ENCODE results near the gene RSPRY1.

RSPRY1 gene

DNA sequence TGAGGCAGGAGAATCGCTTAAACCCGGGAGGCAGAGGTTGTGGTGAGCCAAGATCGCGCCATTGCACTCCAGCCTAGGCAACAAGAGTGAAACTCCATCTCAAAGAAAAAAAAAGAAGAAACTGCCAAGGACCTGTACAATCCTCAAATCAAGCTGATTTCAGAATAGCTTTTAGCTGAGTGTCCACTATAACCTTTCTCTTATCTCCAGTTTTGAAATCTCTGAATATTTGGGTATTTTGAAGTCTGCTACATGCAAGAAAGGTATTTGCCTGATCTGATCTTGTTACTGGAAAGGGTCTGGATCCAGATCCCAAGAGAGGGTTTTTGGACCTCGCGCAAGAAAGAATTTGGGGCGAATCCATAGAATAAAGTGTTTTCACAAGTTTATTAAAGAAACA, 39.8 kb downstream of the RSPRY1 start:
- DNase-seq: no peak

- no peak for DNase-seq
Observed at GRCh38 chr16:57226701-57227621, 40.8 kb downstream of the RSPRY1 start.

- no peak for DNase-seq
Observed at GRCh38 chr16:57229079-57229478, 43.0 kb downstream of the RSPRY1 start.

- DNase-seq: peak; percentile 40
Observed at GRCh38 chr16:57231821-57232350, 45.8 kb downstream of the RSPRY1 start.

DNA sequence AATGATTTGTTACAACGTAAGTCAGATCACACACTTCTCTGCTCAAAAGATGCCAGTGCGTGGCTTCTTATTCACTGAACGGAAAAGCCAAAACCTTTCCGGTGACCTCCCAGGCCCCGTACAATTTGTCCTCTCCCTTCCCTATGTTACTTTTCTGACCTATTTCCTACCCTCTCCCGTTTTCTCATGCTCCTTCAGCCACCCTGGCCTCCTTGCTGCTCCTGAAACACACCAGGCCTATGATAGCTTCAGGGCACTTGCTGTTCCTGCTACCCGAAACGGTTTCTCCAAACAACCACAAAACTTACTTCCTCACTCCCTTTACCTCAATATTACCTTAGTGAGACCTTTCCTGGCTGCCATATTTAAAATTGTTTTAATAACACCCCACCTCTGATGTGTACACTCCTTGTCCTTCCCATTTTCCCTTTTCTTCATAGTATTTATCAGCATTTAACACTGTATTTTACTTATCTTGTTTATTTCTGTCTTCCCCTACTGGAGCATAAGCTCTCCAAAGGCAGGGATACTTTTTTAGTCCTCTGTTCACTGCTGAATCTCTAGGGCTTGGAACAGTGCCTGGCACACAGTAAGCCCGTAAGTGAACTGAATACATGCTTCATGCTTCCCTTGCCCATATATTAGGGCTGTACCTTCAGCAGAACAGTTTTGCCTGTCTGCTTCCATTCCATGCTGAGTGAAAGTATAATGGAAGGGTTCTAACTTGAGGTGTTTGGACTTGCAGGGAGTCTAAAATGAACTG, 48.0 kb downstream of the RSPRY1 start:
- no peak for DNase-seq

DNA sequence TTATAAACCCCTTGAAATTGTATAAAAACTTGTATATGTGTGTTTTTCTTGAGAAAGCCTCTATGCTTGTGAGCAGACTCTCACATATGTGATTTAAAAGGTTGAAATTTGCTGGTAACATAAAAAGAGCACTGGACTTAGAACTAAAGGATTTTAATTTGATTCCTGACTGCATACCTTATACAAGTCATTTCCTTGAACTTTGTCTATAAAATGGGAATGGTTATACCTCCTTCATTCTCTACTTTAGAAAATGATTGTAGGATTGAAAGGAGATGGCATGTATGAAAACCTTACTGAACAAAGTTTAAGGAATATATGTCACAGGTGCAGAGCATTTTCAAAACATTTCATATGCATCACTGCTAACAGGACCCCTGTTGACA, 48.6 kb downstream of the RSPRY1 start:
- no peak for DNase-seq

DNA sequence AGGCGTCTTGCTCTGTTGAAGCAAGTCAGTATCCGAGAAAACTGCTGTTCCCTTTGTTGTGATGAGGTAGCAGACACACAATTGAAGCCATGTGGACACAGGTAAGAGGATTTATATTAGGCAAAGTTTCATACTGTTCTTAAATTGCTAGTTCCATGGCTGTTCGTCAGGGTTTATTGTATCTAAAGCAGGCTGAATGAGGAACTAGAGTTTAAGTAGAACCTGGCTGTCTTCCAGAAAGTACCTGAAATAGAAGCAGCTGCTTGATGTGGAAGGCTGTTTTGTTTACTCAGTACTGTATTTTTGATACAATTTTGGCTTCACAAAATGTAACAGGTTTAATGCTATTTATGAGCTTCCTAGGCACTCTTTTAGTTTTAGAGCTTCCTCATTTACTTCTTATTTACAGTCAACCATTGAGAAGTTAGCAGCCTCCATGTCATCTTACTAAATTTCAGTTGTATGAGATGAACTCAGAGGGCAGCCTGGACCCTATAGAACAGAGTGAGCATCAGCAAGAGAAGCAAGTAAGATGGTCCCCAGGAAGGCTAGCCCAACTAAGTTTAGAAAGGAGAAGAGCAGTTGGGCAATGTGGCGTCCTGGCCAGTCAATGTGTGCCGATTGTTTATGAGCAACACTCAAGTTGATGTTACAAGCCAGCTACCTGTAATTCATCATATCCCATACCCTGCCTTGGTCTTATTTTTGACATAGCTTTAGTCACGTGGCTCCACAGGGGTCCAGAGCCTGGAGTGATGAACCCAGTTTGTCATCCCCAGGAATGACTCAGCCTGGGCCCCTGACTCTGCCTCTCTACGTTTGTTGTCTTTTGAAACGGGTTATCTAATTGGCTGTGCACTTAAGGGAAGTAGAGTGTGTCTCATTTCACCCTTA, 49.2 kb downstream of the RSPRY1 start:
- DNase-seq: peak; percentile 59

DNA sequence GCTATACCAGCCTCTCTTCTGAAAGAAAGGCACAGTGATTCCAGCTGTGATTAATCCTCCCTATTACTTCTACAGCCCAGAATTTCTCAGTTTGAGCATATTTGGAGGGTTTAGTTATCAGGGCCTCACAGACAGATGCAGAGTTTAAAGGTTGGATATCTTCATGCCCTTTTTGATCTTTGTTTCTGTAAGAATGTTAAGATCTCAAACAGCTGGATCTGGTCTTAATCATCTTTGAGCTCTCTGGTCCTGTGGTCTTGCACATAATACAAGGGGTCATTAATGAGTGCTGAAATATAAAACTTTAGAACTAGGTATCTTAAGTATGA, 49.9 kb downstream of the RSPRY1 start:
- no peak for DNase-seq

DNA sequence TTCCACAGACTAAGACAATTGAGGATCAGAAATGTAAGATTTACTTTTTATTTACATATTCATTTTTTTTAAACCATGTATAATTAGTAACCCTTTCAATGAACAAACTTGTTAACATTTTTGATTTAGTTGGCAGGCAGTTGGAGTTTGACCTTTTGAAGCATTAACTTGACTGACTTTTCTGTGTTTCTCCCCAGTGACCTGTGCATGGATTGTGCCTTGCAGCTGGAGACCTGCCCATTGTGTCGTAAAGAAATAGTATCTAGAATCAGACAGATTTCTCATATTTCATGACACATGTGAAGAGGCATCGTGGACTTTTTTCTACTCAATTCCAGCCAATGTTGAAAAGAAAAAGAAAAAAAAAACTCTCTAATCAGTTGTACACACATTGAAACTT, 52.6 kb downstream of the RSPRY1 start:
- DNase-seq: no peak

DNA sequence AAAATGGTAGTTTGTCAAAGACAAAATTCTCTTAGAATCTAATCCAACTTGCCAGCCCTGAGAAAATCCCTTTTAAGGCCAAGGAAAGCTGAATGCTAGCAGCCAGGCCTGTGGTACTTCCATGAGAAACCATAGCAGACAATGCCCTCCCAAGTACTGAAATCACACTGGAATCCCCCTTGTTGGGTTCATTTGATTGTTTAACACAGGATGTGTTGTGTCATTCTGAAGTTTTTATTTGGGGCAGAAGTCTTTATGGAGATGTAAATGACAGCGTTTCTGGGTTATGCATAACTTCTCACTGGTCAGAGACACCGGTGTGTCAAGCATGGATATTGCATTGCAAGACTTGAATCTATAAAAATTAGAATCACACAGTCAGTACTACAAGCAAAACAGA, 53.0 kb downstream of the RSPRY1 start:
- DNase-seq: no peak

DNA sequence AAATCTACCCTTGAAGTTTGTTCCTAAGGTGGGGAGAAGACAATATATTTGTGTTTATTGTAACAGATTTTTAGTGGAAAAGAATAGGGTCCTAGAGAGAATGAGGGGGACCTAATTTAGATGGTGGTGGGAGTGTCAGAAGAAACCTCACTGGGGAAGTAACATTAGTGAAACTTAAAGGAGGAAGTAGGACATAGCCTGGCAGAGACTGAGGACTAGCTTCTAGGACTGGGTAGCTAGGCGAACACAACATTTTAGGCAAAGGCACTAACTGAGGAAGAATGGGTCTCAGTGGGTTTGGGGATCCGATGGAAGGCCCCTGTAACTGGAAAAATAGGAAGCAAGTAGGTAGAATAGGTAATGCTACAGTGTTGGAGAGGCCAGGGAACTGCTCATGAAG, 54.7 kb downstream of the RSPRY1 start:
- DNase-seq: no peak

DNA sequence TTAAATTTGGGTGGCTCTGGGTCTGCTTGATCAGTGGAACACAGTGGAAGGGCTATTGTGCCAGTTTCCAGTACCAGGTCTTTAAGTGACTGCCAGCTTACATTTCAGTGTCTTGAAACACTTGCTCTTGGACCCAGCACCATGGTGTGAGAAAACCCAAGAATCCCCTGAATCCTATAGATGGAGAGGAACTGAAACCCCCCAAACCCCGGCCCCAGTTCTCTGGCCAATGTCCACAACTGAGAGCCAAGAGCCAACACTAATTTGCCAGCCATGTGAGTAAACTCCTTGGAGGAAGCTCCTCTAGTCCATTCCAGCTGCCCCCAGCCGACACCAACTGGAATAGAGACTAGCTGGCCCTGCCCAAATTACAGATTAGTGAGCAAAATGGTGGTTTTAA, 56.5 kb downstream of the RSPRY1 start:
- DNase-seq: no peak

DNA sequence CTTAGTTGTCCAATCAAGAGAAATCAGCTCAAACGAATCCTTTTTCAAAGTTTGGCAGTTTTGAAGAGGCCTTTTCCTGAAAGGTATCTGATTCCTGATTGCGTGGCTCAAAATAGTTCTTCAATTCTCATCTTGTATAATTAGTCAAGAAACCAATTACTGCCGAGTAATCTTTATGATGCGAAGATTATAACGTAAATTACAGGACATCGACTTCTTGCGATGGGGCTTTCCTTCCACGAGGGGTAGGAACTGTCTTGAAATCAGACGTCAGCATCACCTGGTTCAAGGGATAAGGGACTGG, 58.3 kb downstream of the RSPRY1 start:
- no peak for DNase-seq

DNA sequence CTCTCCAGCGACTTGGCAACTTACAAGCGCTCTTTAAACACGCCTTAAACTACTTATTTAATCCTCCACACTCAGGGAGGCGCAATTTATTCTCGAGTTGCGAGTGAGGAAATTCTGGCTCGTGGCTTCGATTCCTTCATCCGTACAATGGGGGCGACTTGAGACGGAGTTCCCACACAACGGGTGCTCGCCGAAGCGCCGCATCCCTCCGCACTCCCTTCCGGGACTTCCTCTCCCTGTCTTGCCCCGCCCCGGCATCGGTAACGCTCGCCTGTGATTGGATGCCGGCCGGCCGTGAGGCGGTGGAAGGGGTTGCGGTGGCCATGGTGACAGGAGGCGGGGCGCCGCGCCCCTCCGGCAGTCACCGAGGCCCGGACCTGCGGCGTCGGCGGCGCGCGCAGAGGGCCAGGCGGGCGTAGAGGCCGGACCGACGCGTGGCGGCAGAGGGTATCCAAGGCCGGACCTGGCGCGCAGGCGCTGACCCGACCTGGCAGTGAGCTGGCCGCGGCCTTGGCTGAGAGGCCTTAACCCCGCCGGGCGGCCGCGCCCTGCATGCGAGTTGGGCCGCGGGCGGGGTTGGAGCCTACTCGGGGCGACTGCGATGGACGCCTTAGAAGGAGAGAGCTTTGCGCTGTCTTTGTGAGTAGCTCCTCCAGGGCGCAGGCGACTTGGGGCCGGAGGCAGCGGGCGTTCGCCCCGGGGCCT, 58.8 kb downstream of the RSPRY1 start, which contains the start of gene ARL2BP:
TSS of gene ARL2BP (plus strand) at position 493 of the 705 bp plus-strand sequence. CDS start at position 602, 109 bp downstream.
- DNase-seq: peak; percentile 96

DNA sequence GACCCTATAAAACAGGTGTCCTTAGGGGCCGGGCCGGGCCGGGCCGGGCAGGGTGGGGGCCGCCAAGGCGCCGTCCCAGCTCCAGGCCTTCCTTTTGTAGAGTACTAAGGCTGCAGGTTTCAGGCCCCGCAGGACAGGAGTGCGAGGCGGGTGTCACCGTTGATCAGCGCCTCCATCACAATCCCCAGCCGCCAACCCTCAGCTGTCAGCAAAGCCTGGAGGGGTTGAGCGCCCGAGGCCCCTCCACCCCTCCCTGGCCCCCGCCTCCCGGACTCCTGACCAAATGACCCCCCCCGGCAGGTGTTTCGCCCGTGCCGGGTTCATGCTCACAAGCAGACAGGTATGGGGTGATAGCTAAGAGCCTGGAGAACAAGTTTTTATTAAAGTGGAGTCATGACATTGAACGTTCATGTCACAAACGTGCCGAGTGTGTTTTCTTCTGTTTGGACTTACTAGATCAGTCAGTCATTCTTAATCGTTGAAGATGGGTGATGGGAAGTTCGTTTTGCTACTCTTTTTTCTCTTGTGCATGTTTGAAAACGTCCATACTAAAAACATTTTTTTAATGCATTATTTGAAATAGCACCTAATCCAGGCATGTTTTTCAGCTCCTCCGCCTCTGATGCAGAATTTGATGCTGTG, 59.5 kb downstream of the RSPRY1 start:
- no peak for DNase-seq

DNA sequence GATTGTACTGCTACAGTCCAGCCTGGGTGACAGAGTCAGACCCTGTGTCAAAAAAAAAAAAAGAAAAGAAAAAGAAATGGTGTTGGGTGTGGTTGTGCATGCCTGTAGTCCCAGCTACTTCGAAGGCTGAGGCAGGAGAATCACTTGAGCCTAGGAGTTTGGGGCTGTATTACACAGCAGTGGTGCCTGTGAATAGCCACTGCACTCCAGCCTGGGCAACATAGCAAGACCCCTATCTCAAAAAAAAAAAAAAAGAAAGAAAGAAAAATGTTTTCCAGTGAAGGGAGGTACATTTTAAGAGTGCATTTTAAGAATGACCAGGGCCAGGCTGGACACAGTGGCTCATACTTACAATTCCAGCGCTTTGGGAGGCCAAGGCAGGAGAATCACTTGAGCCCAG, 65.2 kb downstream of the RSPRY1 start:
- DNase-seq: no peak

DNA sequence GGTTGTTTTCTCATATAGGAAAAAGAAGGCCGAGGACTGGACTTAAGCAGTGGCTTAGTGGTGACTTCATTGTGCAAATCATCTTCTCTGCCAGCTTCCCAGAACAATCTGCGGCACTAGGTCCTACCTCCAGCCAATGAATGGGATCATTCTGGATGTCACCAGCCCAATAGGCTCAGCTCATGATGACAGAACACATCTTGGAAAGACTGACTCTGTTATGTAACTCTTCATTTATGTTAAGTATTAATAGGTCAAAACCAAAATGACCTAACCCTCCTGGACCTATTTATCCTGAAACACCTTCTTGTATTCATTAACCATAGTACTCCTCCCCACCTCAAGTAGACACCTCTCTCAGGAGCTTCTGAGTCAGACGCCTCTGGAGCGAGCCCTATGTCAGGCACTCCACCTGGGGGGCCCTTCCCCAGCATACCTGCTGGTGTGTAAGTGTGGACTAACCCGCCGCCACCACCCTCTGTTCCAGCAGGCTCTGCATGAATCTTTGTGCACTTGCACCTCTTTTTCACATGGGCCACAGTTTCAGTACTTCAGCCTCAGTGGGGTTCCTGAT, 66.1 kb downstream of the RSPRY1 start:
- no peak for DNase-seq

DNA sequence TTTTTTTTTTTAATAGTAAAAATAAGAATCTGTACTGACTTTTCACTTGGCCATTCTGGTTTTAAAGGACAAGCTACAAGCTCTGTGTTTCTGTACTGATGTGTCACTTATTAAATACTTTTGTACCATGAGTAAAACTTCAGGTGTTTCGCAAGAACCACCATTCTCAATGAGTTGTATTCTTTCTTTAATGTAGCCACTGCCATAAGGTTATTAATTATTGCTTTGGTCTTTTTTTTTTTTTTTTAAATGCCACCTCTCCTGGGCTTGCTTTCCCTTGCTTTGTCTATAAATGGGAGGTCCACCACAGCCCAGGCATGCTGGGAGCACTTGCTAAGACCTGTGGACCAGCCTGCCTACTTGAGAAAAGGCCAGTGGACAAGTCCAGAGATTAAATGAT, 67.3 kb downstream of the RSPRY1 start:
- no peak for DNase-seq

GRCh38 chr16:57255686-57256415, 69.7 kb downstream of the RSPRY1 start:
- DNase-seq: no peak

DNA sequence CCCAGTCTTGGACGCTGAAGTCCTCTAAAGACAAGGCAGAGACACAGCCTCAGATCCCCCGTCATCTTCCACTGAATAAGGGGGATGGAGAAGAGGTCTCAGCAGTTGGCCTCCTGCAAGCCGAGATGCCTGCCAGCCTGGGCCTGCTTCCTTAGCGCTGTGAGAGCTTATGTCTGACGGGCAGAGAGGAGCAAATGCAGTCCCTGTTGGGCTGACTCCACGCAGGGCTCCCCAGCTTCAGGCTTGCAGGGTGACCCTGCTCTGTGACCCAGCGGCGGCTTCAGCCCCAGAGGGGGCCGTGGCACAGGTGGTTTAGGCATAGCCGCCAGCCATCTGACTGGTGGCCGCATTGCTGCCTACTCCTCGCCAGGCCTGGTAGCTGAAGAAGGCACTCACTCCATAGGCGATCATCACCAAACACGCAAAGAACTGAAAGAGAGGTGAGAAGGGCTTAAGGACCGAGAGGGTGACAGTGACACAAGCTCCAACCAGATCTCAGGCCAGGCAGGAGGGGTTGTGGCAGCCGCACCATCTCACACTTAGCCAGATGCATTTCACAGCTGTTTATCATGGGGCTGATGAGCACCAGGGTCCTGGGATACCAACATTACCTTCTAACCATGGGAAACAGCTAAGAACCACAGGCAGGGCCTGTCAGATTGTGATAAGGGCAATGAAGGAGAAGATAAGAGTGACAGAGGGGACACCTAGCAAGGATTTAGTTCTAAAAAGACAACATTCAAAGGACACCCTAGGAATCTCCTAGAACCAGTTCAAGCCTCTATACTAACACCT, 70.7 kb downstream of the RSPRY1 start:
- no peak for DNase-seq
